K562 (cell line): ENCODE data around the gene UBE2O. TPM values are rescaled to one million over a fixed set of nuclear protein-coding genes. Genes with fewer than 3 reads are reported as not detected.

Source experiments
- ATAC-seq: fragments of 200-7000 bp; cut with Tn5 transposase; 3 replicates; pipeline ENCODE4 v1.9.1; 2020; ENCODE audit warnings: moderate library complexity
- BruUV-seq: library from RNA; stranded (reverse); fragments of 400-500 nt; replicated peaks from 2 replicates; lab custom pipeline; 2021; lab: Mats Ljungman, UMichigan
- CTCF ChIA-PET: fragments of 300-600 bp; formaldehyde crosslinking; extraction: SDS; loops from one replicate; lab custom pipeline; 2021; ENCODE audit warnings: low intra/inter-chr PET ratio; lab: Yijun Ruan, JAX
- POLR2A ChIA-PET: fragments of 300-600, 350-650 bp; sonication (Branson Sonifier 250); formaldehyde crosslinking; extraction: SDS; loops from one replicate; lab custom pipeline; 2021; ENCODE audit warnings: antibody characterized with exemption, inconsistent platforms; lab: Yijun Ruan, JAX
- DNase-seq, 4 experiments: peaks; one replicate each; pipeline versions ENCODE4 v3.0.0 to v3.0.0-alpha.2; 2011 to 2018; ENCODE audit warnings: low spot score in 3 of 4, mixed read lengths in 3 of 4; ENCODE audit errors: extremely low read depth in 1 of 4
- FAIRE-seq: peaks from 2 replicates; lab custom pipeline; 2011; peaks lifted over from hg19 to GRCh38; lab: Jason Lieb, UNC
- H2AFZ ChIP-seq: 2 replicates; pipeline ENCODE4 v1.6.0; 2011; ENCODE audit warnings: low read depth, low read length, control low read depth, inconsistent platforms
- H3K27ac ChIP-seq: fragments of 200-600 bp; 3 replicates; pipeline ENCODE4 v1.8.0; 2011; ENCODE audit warnings: low read depth, mild to moderate bottlenecking, control low read depth, inconsistent platforms, low read length, moderate library complexity, mixed read lengths; ENCODE audit errors: extremely low read depth
- H3K27me3 ChIP-seq, 2 experiments: fragments of 300-600 bp in 1 of 2; 2 replicates in 1 of 2; 3 replicates in 1 of 2; pipeline versions ENCODE4 v1.6.0 to v1.8.0; 2011; ENCODE audit warnings: inconsistent platforms in 2 of 2, low read length in 2 of 2, mild to moderate bottlenecking in 1 of 2, mixed read lengths in 1 of 2, moderate library complexity in 1 of 2; ENCODE audit not compliant: control insufficient read depth in 2 of 2, insufficient read depth in 2 of 2
- H3K36me3 ChIP-seq: fragments of 300-600 bp; 3 replicates; pipeline ENCODE4 v1.8.0; 2011; ENCODE audit warnings: mild to moderate bottlenecking, low read length, inconsistent platforms; ENCODE audit not compliant: control insufficient read depth, insufficient read depth
- H3K4me1 ChIP-seq, 2 experiments: fragments of 200-600 bp in 1 of 2; replicated peaks in 1 of 2; 2 replicates in 1 of 2; 3 replicates in 1 of 2; pipeline versions ENCODE4 v1.5.1 to v1.8.0; 2011; ENCODE audit warnings: inconsistent platforms in 2 of 2, low read length in 2 of 2, mild to moderate bottlenecking in 1 of 2, mixed read lengths in 1 of 2, moderate library complexity in 1 of 2; ENCODE audit not compliant: control insufficient read depth in 2 of 2, insufficient read depth in 2 of 2
- H3K4me2 ChIP-seq: 2 replicates; pipeline ENCODE4 v1.6.1; 2011; ENCODE audit warnings: low read length, control low read depth, inconsistent platforms, mixed read lengths; ENCODE audit not compliant: insufficient read depth
- H3K4me3 ChIP-seq: fragments of 200-600 bp; sonication (generic), shearing (Covaris generic); 2 replicates; pipeline ENCODE4 v1.5.1; 2016; ENCODE audit warnings: control low read depth, inconsistent platforms
- H3K79me2 ChIP-seq: fragments of 200-600 bp; 3 replicates; pipeline ENCODE4 v1.8.0; 2011; ENCODE audit warnings: low read length, inconsistent platforms; ENCODE audit not compliant: control insufficient read depth, insufficient read depth
- H3K9ac ChIP-seq, 2 experiments: 2 replicates each; pipeline versions ENCODE4 v1.6.0 to v1.6.1; 2011; ENCODE audit warnings: low read depth in 2 of 2, low read length in 2 of 2, control low read depth in 1 of 2, inconsistent platforms in 1 of 2, mild to moderate bottlenecking in 1 of 2, mixed read lengths in 1 of 2; ENCODE audit not compliant: insufficient read depth in 1 of 2
- H3K9me1 ChIP-seq: one replicate; pipeline ENCODE4 v1.6.0; 2011; ENCODE audit warnings: inconsistent platforms, mild to moderate bottlenecking, low read length, moderate library complexity; ENCODE audit not compliant: control insufficient read depth, insufficient read depth
- H3K9me3 ChIP-seq: replicated peaks from 2 replicates; pipeline ENCODE4 v1.5.1; 2011; ENCODE audit warnings: low read depth, low read length, inconsistent platforms; ENCODE audit not compliant: control insufficient read depth, insufficient read depth
- H4K20me1 ChIP-seq: replicated peaks from 2 replicates; pipeline ENCODE4 v1.6.1; 2011; ENCODE audit warnings: low read length, inconsistent platforms, mixed read lengths; ENCODE audit not compliant: control insufficient read depth, insufficient read depth
- ATF1 ChIP-seq, 2 experiments: fragments of 450-650 bp in 1 of 2; IDR thresholded peaks; 2 replicates each; pipeline ENCODE4 v1.6.1; 2016; ENCODE audit warnings: missing compliant biosample characterization in 1 of 2, missing genetic modification characterization in 1 of 2
- ATF4 ChIP-seq: fragments of 450-650 bp; formaldehyde crosslinking; IDR thresholded peaks from 2 replicates; pipeline ENCODE4 v1.4.0; 2022; ENCODE audit warnings: mild to moderate bottlenecking, moderate library complexity
- FOXP1 ChIP-seq: sonication (generic); formaldehyde crosslinking; IDR thresholded peaks from 2 replicates; pipeline ENCODE4 v1.8.0; 2022; ENCODE audit warnings: mild to moderate bottlenecking, missing genetic modification reagents
- NBN ChIP-seq: fragments of 450-650 bp; IDR thresholded peaks from 2 replicates; pipeline ENCODE4 v1.6.1; 2016; ENCODE audit warnings: low read depth, mild to moderate bottlenecking
- SMAD3 ChIP-seq: fragments of 450-650 bp; formaldehyde crosslinking; conservative IDR thresholded peaks from 2 replicates; pipeline ENCODE4 v1.4.0; 2020; ENCODE audit warnings: mild to moderate bottlenecking
- TSC22D4 ChIP-seq: fragments of 450-650 bp; IDR thresholded peaks from 2 replicates; pipeline ENCODE4 v1.6.1; 2016; ENCODE audit warnings: missing genetic modification characterization, missing biosample characterization, control low read depth
- ZNF445 ChIP-seq: fragments of 250-450 bp; sonication (Bioruptor Pico); IDR thresholded peaks from 2 replicates; pipeline ENCODE4 v1.4.0; 2020; ENCODE audit warnings: low read depth, mild to moderate bottlenecking, moderate library complexity
- WGBS: fragments of 100-300 bp; shearing (Covaris generic); methylation state at CpG from one replicate; pipeline ENCODE4 v1.1.6; 2016; ENCODE audit warnings: low coverage, mixed read lengths; ENCODE audit not compliant: insufficient coverage; ENCODE audit errors: missing lambda C conversion rate; 5-methylcytosine and 5-hydroxymethylcytosine counted together
- in situ Hi-C: fragments of 300-500 bp; cut with MboI; formaldehyde crosslinking; loops from 4 replicates; pipeline ENCODE4 v1.15.0; 2018; ENCODE audit warnings: inconsistent platforms, mixed read lengths
- intact Hi-C: fragments of 100-400 bp; cut with micrococcal nuclease; formaldehyde crosslinking; loops from 2 replicates; pipeline ENCODE4 v1.14.2; 2022
- polyA plus RNA-seq, 8 experiments: library from polyadenylated mRNA; depleted of rRNA in 4 of 8; stranded (reverse) in 5 of 8; unstranded in 3 of 8; fragments of >200 nt; fragmentation: Nextera tagmentation in 2 of 8; fragmentation: Illumina TruSeq in 1 of 8; extraction: Ambion mirVana in 2 of 8; extraction: Trizol in 1 of 8; gene quantifications; 2 replicates each; pipeline versions ENCODE4 v1.2.1 to v1.2.3, GENCODE V29; 2011 to 2014; ENCODE audit warnings: inconsistent platforms in 1 of 8, missing spikeins in 1 of 8
- total RNA-seq, 7 experiments: library from RNA; depleted of rRNA in 6 of 7; stranded (reverse); fragments of >200 nt in 6 of 7; fragmentation: Illumina TruSeq in 2 of 7; extraction: Trizol in 2 of 7; gene quantifications; 2 replicates each; pipeline versions ENCODE4 v1.2.1 to v1.2.3, GENCODE V29; 2011 to 2021; ENCODE audit warnings: low replicate concordance in 1 of 7

Gene UBE2O
- total and polyA plus RNA-seq, 9 of the 15 experiments (the other 6 are each of a cell fraction or from before 2014, with no cell fraction given) = 1.6 to 39.7 (median 13.3) TPM

DNA sequence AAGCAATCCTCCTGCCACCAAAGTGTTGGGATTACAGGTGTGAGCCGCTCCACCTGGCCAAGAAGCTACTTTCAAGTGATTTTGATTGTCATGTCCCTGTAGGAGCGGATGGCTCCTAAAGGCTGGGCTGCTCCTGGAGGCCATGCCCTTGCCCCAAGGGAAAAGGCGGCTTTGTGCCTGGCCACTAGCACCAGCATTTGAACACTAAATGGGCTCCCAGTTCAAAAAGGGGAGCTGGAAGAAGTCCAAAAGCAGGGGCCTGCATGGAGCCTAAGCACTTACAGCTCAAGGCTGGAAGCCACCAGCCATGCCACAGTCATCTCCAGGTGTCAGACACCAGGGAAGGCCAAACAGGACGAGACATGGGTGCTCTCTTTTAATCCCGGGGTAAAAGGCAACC lies 41.7 kb downstream of the UBE2O start:
- intact Hi-C loops (no loop called here), in situ Hi-C loops (no loop called here)
- Histone ChIP-seq H3K36me3 (peaks cover 31% of the 10 kb centered on the region; the same call in 2 of the 3 replicates), H3K9ac (no peak overlapping the region), H2AFZ (no peak overlapping the region), H3K4me2 (no peak overlapping the region), H3K9me3 (no peaks in the 10 kb centered on the region), H3K27ac (no peak overlapping the region), H3K9me1 (peaks cover 13% of the 10 kb centered on the region), H3K4me1 (peaks cover 16 to 36% of the 10 kb centered on the region in 2 experiments), H4K20me1 (peaks cover 66% of the 10 kb centered on the region), H3K79me2 (peaks cover 31% of the 10 kb centered on the region), H3K4me3 (no peak overlapping the region), H3K27me3 (no peaks in the 10 kb centered on the region)
- no peak for TF ChIP-seq ATF1 (CRISPR knock-in tag; IDR thresholded peaks at IDR 0.05)
- TF ChIP-seq ATF1 (tag; IDR thresholded peaks at IDR 0.05) = no peak
- ChIA-PET CTCF (no interaction called here), POLR2A (interaction anchor here (0.6 to 1.2 kb wide), 3 partner anchors 9 to 120 kb away, joined by 3 to 4 read pairs (median 3); no protein-coding TSS in a partner anchor)
- FAIRE-seq = no peak
- DNase-seq = no peak
- no TSS peak for BruUV-seq
- WGBS = 90% methylated on average over 5 of the region's 5 CpGs
- no peak for ATAC-seq

GRCh38 chr17:76410328-76410965 lies 42.5 kb downstream of the UBE2O start:
- Histone ChIP-seq H3K9ac (no peak overlapping the region), H3K4me1 (peaks cover 24 to 43% of the 10 kb centered on the region in 2 experiments), H4K20me1 (peaks cover 73% of the 10 kb centered on the region), H3K79me2 (peaks cover 33% of the 10 kb centered on the region), H3K4me2 (no peak overlapping the region), H3K9me3 (no peaks in the 10 kb centered on the region), H3K27me3 (no peaks in the 10 kb centered on the region), H2AFZ (no peak overlapping the region), H3K27ac (no peak overlapping the region), H3K36me3 (peaks cover 28% of the 10 kb centered on the region; the same call in 2 of the 3 replicates), H3K9me1 (peaks cover 19% of the 10 kb centered on the region), H3K4me3 (no peak overlapping the region)
- ChIA-PET POLR2A (interaction anchor here (1.1 kb wide), 1 partner anchor 8 kb away, joined by 3 read pairs; no protein-coding TSS in a partner anchor), CTCF (no interaction called here)
- intact Hi-C loops (no loop called here), in situ Hi-C loops (no loop called here)
- DNase-seq (no peak), FAIRE-seq (no peak), ATAC-seq (no peak)
- TF ChIP-seq FOXP1 = no peak
- TF ChIP-seq ATF4 (CRISPR knock-in tag) = no peak
- no peak for TF ChIP-seq SMAD3 (CRISPR knock-in tag)
- TF ChIP-seq ZNF445 (CRISPR knock-in tag) = no peak
- no peak for TF ChIP-seq NBN
- TF ChIP-seq TSC22D4 (tag) = no peak
- WGBS = 85% methylated on average over 14 of the region's 15 CpGs
- no TSS peak for BruUV-seq
